Heart left ventricle (tissue), 16 donors: ENCODE data around the gene ANO3. TPM values are rescaled to one million over a fixed set of nuclear protein-coding genes. Genes with fewer than 3 reads are reported as not detected.

Experiments
- ATAC-seq, 4 donors: fragments of 200-7000 bp; cut with Tn5 transposase; one replicate each; pipeline ENCODE4 v1.9.1; 2020 to 2022; ENCODE audit warnings: moderate library complexity in 4 of 4, mild to moderate bottlenecking in 3 of 4, moderate number of reproducible peaks in 1 of 4
- DNase-seq, 5 donors: peaks; one replicate each; pipeline ENCODE4 v3.0.0-alpha.2; 2020
- H3K27ac ChIP-seq, 12 donors: fragments of 200-600 bp; sonication (generic) in 4 of 12; one replicate each; pipeline versions ENCODE4 v1.5.0 to v1.8.0; 2016 to 2022; ENCODE audit warnings: mild to moderate bottlenecking in 2 of 12
- H3K27me3 ChIP-seq, 9 donors: fragments of 200-600 bp; sonication (generic) in 2 of 9; one replicate each; pipeline versions ENCODE4 v1.5.1 to v1.8.0; 2016 to 2022; ENCODE audit warnings: mild to moderate bottlenecking in 3 of 9
- H3K36me3 ChIP-seq, 9 donors: fragments of 200-600 bp; sonication (generic) in 2 of 9; one replicate each; pipeline versions ENCODE4 v1.5.0 to v1.8.0; 2018 to 2022; ENCODE audit warnings: mild to moderate bottlenecking in 2 of 9
- H3K4me1 ChIP-seq, 12 donors: fragments of 200-600 bp; sonication (generic) in 4 of 12; one replicate each; pipeline versions ENCODE4 v1.5.0 to v1.8.0; 2016 to 2022; ENCODE audit warnings: mild to moderate bottlenecking in 3 of 12
- H3K4me3 ChIP-seq, 12 donors: fragments of 200-600 bp; sonication (generic) in 4 of 12; one replicate each; pipeline versions ENCODE4 v1.5.0 to v1.8.0; 2017 to 2022; ENCODE audit warnings: mild to moderate bottlenecking in 9 of 12, moderate library complexity in 4 of 12
- H3K9me3 ChIP-seq, 12 donors: fragments of 200-600 bp; sonication (generic) in 4 of 12; one replicate each; pipeline versions ENCODE4 v1.5.0 to v1.8.0; 2016 to 2022; ENCODE audit warnings: mild to moderate bottlenecking in 1 of 12
- POLR2A ChIP-seq, 2 donors: fragments of 450-650 bp; IDR thresholded peaks; one replicate each; pipeline ENCODE4 v1.6.1; 2017; ENCODE audit warnings: antibody characterized with exemption in 2 of 2, mild to moderate bottlenecking in 2 of 2, moderate library complexity in 2 of 2
- WGBS, 4 donors: extraction: QIAGEN DNeasy Blood & Tissue Kit in 2 of 4; methylation state at CpG; one replicate each; pipeline versions ENCODE4 v1.1.5 to v1.1.7; 2013 to 2018; 5-methylcytosine and 5-hydroxymethylcytosine counted together
- intact Hi-C, 10 donors: fragments of 100-400 bp; cut with DNase I; formaldehyde crosslinking; loops; one replicate each; pipeline versions ENCODE4 v1.11.1 to v1.14.2; 2022
- polyA plus RNA-seq, 2 donors: library from polyadenylated mRNA; stranded (reverse); fragments of 200-250 nt; gene quantifications; one replicate each; pipeline ENCODE4 v1.2.3, GENCODE V29; 2013
- total RNA-seq, 9 donors: library from RNA; depleted of rRNA in 2 of 9; stranded (reverse); fragments of >200 nt in 2 of 9; fragmentation: NEBNext Ultra II Directional in 3 of 9; extraction: Animal tissue kit (Norgen Biotek cat#: 25700) in 3 of 9; gene quantifications; one replicate each; pipeline versions ENCODE4 v1.1.0 to v1.2.4, GENCODE V29; 2016 to 2023
- TF ChIP-seq, protein P1 (sequence below), 12 donors: fragments of 200-600 bp; sonication (generic) in 4 of 12; IDR thresholded peaks; one replicate each; pipeline versions ENCODE4 v1.5.0 to v1.8.0; 2018 to 2022; ENCODE audit warnings: antibody characterized with exemption in 12 of 12, mild to moderate bottlenecking in 5 of 12
- donor health status: ischemic (EF 13 %, LVEDD 7.1; RV severe dilation, severe dysfunction).
- donor health status: healthy with polysubstance abuse.
- donor health status: DM: no; HTN: yes; CAD: no.
- donor health status: DM: no; HTN: no; CAD: no.
- donor health status: ischemic (EF 25% LVEDD 6.9; RV normal size, moderate dysfunction).
- donor health status: ischemic (EF 25% LVEDD 5.7; RV mildly dilated, moderate dysfunction).
- donor health status: healthy.
- donor health status: DM: yes; HTN: yes; CAD: no.
- donor health status: ischemic (EF 35%, LVEDD 5.7; RV mildly dilated, moderate dysfunction).
- donor health status: nonischemic (EF 11% LVEDD 7.7; RV severe dilation, severe dysfunction).
- donor health status: DM: yes; HTN: yes; CAD: no.
- donor health status: PGD.
- donor health status: ischemic (EF 29% LVEDD 5.4; RV normal size, mild dysfunction).
- donor health status: nonischemic (EF 23%, LVEDD 6.1; RV moderate dilation, normal function).

The ANO3 gene
- total and polyA plus RNA-seq, 11 donors = 0.04 to 0.54 (median 0.12) TPM; not detected in 6

DNA sequence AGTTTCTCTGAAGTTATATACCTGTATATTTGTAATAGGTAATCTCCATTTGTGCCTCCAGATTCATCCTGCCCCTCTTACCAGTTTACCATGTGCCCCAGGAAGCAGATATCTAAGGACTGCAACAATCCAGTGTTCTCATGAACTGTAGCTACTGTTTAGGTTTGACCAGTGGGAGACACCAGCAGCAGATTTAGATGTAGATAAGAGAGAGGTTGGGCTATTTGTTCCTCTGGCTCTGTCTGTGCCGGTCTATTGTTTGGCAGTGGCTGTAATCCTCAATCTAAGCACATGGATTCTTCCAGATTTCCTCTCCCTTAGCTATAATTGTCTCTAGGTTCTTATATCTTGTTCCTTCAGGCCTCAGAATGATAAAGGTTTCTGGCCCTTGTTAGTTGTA, 88.4 kb downstream of the ANO3 start:
- intact Hi-C loops = no loop called here
- ATAC-seq = no peak
- DNase-seq = no peak
- peaks cover 0 to 3% (median 0%) of the 10 kb centered on the region in 12 donors for H3K9me3 ChIP-seq
- no peaks in the 10 kb centered on the region for H3K36me3 ChIP-seq
- H3K27me3 ChIP-seq = no peaks in the 10 kb centered on the region
- no peak for TF ChIP-seq POLR2A (IDR thresholded peaks at IDR 0.05)
- TF ChIP-seq, protein P1, sequence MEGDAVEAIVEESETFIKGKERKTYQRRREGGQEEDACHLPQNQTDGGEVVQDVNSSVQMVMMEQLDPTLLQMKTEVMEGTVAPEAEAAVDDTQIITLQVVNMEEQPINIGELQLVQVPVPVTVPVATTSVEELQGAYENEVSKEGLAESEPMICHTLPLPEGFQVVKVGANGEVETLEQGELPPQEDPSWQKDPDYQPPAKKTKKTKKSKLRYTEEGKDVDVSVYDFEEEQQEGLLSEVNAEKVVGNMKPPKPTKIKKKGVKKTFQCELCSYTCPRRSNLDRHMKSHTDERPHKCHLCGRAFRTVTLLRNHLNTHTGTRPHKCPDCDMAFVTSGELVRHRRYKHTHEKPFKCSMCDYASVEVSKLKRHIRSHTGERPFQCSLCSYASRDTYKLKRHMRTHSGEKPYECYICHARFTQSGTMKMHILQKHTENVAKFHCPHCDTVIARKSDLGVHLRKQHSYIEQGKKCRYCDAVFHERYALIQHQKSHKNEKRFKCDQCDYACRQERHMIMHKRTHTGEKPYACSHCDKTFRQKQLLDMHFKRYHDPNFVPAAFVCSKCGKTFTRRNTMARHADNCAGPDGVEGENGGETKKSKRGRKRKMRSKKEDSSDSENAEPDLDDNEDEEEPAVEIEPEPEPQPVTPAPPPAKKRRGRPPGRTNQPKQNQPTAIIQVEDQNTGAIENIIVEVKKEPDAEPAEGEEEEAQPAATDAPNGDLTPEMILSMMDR (IDR thresholded peaks at IDR 0.05) = no peak
- no peak overlapping the region for H3K4me3 ChIP-seq
- H3K4me1 ChIP-seq = no peaks in the 10 kb centered on the region
- H3K27ac ChIP-seq = no peak overlapping the region
- WGBS, 4 donors = 7 to 43% (median 23%) methylated on average over 1 of the region's 1 CpG

DNA sequence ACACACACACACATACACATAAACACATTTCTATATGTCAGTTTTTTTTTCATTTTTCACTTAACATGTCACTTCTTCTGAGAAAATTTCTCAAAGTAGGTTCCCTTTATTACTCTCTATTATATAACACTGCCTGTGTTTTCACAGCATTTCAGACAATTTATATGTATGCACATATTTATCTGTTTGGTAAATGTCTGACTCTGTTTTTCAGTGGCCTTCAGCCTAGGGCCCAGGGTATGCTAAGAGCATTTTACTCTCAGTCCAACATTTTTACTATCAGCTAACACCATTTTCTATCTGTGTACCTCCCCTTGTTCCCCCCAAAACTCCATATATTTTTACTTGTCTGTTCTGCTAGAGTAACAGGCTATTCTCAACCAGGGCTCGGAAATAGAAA, 92.3 kb downstream of the ANO3 start:
- Histone ChIP-seq H3K9me3 (no peaks in the 10 kb centered on the region), H3K27ac (no peak overlapping the region), H3K27me3 (no peaks in the 10 kb centered on the region), H3K36me3 (no peaks in the 10 kb centered on the region), H3K4me3 (no peak overlapping the region), H3K4me1 (no peaks in the 10 kb centered on the region)
- no peak for TF ChIP-seq POLR2A (IDR thresholded peaks at IDR 0.05)
- TF ChIP-seq, protein P1 (IDR thresholded peaks at IDR 0.05) = no peak
- DNase-seq (no peak), ATAC-seq (no peak)
- intact Hi-C loops = no loop called here
- 0 to 47% (median 21%) methylated on average over 1 of the region's 1 CpG for WGBS, 4 donors

DNA sequence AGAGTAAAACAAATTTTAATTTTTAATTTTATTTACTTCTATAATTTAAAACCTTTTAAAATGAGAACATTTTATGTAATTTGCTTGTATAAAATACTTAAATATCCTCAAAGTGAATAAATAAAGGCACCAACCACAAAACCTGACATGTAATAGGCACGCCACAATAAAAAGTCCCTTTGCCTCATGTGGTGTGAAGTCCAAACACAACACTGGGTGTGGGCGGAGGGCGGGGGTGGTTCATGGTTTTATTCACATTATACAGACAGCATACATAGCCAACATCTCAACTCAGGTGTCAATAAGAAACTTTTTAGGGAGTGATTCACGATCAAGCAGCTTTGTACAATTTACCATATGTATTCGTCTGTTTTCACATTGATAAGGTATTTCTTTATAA, 107.9 kb downstream of the ANO3 start:
- H3K27me3 ChIP-seq = no peaks in the 10 kb centered on the region
- DNase-seq (no peak), ATAC-seq (no peak)
- TF ChIP-seq, protein P1 (IDR thresholded peaks at IDR 0.05) = no peak
- no peak for TF ChIP-seq POLR2A (IDR thresholded peaks at IDR 0.05)
- no peak overlapping the region for H3K4me3 ChIP-seq
- no peaks in the 10 kb centered on the region for H3K36me3 ChIP-seq
- no peaks in the 10 kb centered on the region for H3K4me1 ChIP-seq
- no peaks in the 10 kb centered on the region for H3K9me3 ChIP-seq
- no peak overlapping the region for H3K27ac ChIP-seq
- intact Hi-C loops = no loop called here
- 86 to 90% (median 87%) methylated on average over 5 of the region's 5 CpGs for WGBS, 4 donors

DNA sequence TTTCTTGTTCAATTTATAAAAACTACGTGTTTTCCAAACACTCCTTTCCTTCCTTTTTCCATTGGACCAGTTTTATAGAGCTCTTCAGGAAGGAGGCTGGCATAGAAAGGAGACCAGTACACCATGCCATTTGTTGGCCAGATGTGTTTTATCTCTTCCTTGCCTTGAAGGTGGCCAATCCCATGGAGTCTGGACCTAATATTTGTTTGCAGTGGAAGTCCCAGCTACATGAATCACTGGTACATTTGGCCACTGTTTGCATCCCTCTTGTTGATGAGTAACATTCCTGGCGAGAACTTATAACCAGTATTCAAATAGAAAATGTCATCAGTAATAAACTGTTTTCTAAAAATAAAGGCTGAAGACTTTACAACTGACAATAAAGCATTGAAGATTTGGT, 110.2 kb downstream of the ANO3 start:
- H3K27ac ChIP-seq = no peak overlapping the region
- no peak for DNase-seq
- WGBS, 4 donors = 72 to 82% (median 75%) methylated on average over 2 of the region's 2 CpGs
- intact Hi-C loops = no loop called here
- ATAC-seq = no peak
- no peaks in the 10 kb centered on the region for H3K9me3 ChIP-seq
- no peak overlapping the region for H3K4me3 ChIP-seq
- no peaks in the 10 kb centered on the region for H3K4me1 ChIP-seq
- no peaks in the 10 kb centered on the region for H3K27me3 ChIP-seq
- H3K36me3 ChIP-seq = no peaks in the 10 kb centered on the region
- TF ChIP-seq, protein P1 (IDR thresholded peaks at IDR 0.05) = no peak
- no peak for TF ChIP-seq POLR2A (IDR thresholded peaks at IDR 0.05)
